Measurements from ENCODE around the gene SLC25A12. TPM values are rescaled to one million over a fixed set of nuclear protein-coding genes. Genes with fewer than 3 reads are reported as not detected.

SLC25A12 gene
- total RNA-seq, 1 experiment from 2014 or later, result 5.3 TPM

- no peak overlapping the region for H3K4me3 ChIP-seq (ENCODE audit: low read depth, low read length)
- CTCF ChIA-PET, result no interaction called here
- Mint-ChIP-seq H3K4me3 (ENCODE audit: unreplicated experiment) (no peak overlapping the region), H3K27me3 (ENCODE audit: insufficient read depth, unreplicated experiment) (no peaks in the 10 kb centered on the region), H3K27ac (ENCODE audit: unreplicated experiment) (no peak overlapping the region), H3K9me3 (ENCODE audit: unreplicated experiment) (no peaks in the 10 kb centered on the region), H3K36me3 (ENCODE audit: insufficient read depth, unreplicated experiment) (peaks cover 23% of the 10 kb centered on the region), H3K4me1 (ENCODE audit: low read depth, unreplicated experiment) (no peaks in the 10 kb centered on the region)
- no peaks in the 10 kb centered on the region for H3K9me3 ChIP-seq
- DNase-seq, result no peak
- TF ChIP-seq, protein P1, sequence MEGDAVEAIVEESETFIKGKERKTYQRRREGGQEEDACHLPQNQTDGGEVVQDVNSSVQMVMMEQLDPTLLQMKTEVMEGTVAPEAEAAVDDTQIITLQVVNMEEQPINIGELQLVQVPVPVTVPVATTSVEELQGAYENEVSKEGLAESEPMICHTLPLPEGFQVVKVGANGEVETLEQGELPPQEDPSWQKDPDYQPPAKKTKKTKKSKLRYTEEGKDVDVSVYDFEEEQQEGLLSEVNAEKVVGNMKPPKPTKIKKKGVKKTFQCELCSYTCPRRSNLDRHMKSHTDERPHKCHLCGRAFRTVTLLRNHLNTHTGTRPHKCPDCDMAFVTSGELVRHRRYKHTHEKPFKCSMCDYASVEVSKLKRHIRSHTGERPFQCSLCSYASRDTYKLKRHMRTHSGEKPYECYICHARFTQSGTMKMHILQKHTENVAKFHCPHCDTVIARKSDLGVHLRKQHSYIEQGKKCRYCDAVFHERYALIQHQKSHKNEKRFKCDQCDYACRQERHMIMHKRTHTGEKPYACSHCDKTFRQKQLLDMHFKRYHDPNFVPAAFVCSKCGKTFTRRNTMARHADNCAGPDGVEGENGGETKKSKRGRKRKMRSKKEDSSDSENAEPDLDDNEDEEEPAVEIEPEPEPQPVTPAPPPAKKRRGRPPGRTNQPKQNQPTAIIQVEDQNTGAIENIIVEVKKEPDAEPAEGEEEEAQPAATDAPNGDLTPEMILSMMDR (IDR thresholded peaks at IDR 0.05; ENCODE audit: insufficient read depth in 1 of 2, low read depth in 1 of 2, low read length in 1 of 2, severe bottlenecking in 1 of 2, unreplicated experiment in 1 of 2), result no peak
- H3K27me3 ChIP-seq (replicated peaks; ENCODE audit: control insufficient read depth, insufficient read depth, low read length), result no peaks in the 10 kb centered on the region
- no TSS peak for BruUV-seq (replicated peaks)
- H3K4me1 ChIP-seq, result no peaks in the 10 kb centered on the region
- POLR2A ChIA-PET, result no interaction called here
- H3K36me3 ChIP-seq (ENCODE audit: control insufficient read depth, insufficient read depth, low read length), result no peaks in the 10 kb centered on the region; the same call in none of the 2 replicates
- intact Hi-C loops (cut with micrococcal nuclease; ENCODE audit: unreplicated experiment), result no loop called here
These were observed 151.3 kb downstream of the SLC25A12 start for GRCh38 chr2:171742760-171743159.

- no peaks in the 10 kb centered on the region for H3K27me3 ChIP-seq (replicated peaks; ENCODE audit: control insufficient read depth, insufficient read depth, low read length)
- TF ChIP-seq, protein P1 (IDR thresholded peaks at IDR 0.05; ENCODE audit: insufficient read depth in 1 of 2, low read depth in 1 of 2, low read length in 1 of 2, severe bottlenecking in 1 of 2, unreplicated experiment in 1 of 2), result no peak
- no peak overlapping the region for H3K4me3 Mint-ChIP-seq (ENCODE audit: unreplicated experiment)
- H3K4me1 ChIP-seq, result no peaks in the 10 kb centered on the region
- no peaks in the 10 kb centered on the region for H3K9me3 ChIP-seq
- no peak for DNase-seq
- H3K4me3 ChIP-seq (ENCODE audit: low read depth, low read length), result no peak overlapping the region
- H3K9me3 Mint-ChIP-seq (ENCODE audit: unreplicated experiment), result no peaks in the 10 kb centered on the region
- H3K4me1 Mint-ChIP-seq (ENCODE audit: low read depth, unreplicated experiment), result no peaks in the 10 kb centered on the region
- no peak overlapping the region for H3K27ac Mint-ChIP-seq (ENCODE audit: unreplicated experiment)
- ChIA-PET POLR2A (no interaction called here), CTCF (no interaction called here)
- no peaks in the 10 kb centered on the region for H3K27me3 Mint-ChIP-seq (ENCODE audit: insufficient read depth, unreplicated experiment)
- intact Hi-C loops (cut with micrococcal nuclease; ENCODE audit: unreplicated experiment), result no loop called here
- peaks cover 30% of the 10 kb centered on the region for H3K36me3 Mint-ChIP-seq (ENCODE audit: insufficient read depth, unreplicated experiment)
- no peaks in the 10 kb centered on the region; the same call in 1 of the 2 replicates for H3K36me3 ChIP-seq (ENCODE audit: control insufficient read depth, insufficient read depth, low read length)
- no TSS peak for BruUV-seq (replicated peaks)
These were observed 152.9 kb downstream of the SLC25A12 start for GRCh38 chr2:171741189-171741588.

GRCh38 chr2:171735991-171736710 lies 157.9 kb downstream of the SLC25A12 start:
- BruUV-seq (replicated peaks), result no TSS peak
- H3K27ac Mint-ChIP-seq (ENCODE audit: unreplicated experiment), result no peak overlapping the region
- intact Hi-C loops (cut with micrococcal nuclease; ENCODE audit: unreplicated experiment), result no loop called here
- CTCF ChIA-PET, result no interaction called here
- H3K4me3 Mint-ChIP-seq (ENCODE audit: unreplicated experiment), result no peak overlapping the region
- Histone ChIP-seq H3K4me3 (ENCODE audit: low read depth, low read length) (no peak overlapping the region), H3K36me3 (ENCODE audit: control insufficient read depth, insufficient read depth, low read length) (peaks cover 2% of the 10 kb centered on the region; the same call in 1 of the 2 replicates), H3K27me3 (replicated peaks; ENCODE audit: control insufficient read depth, insufficient read depth, low read length) (no peaks in the 10 kb centered on the region), H3K4me1 (no peaks in the 10 kb centered on the region), H3K9me3 (no peaks in the 10 kb centered on the region)
- no peaks in the 10 kb centered on the region for H3K9me3 Mint-ChIP-seq (ENCODE audit: unreplicated experiment)
- POLR2A ChIA-PET, result no interaction called here
- H3K27me3 Mint-ChIP-seq (ENCODE audit: insufficient read depth, unreplicated experiment), result no peaks in the 10 kb centered on the region
- peaks cover 38% of the 10 kb centered on the region for H3K36me3 Mint-ChIP-seq (ENCODE audit: insufficient read depth, unreplicated experiment)
- TF ChIP-seq, protein P1 (IDR thresholded peaks at IDR 0.05; ENCODE audit: insufficient read depth in 1 of 2, low read depth in 1 of 2, low read length in 1 of 2, severe bottlenecking in 1 of 2, unreplicated experiment in 1 of 2), result no peak
- no peaks in the 10 kb centered on the region for H3K4me1 Mint-ChIP-seq (ENCODE audit: low read depth, unreplicated experiment)
- no peak for DNase-seq

Other genes with a start within 250 kb of the SLC25A12 start
- gene DYNC1I2, start 206.8 kb downstream of the SLC25A12 start, total RNA-seq (2022), result 62.9 and 69.6 TPM in 2 replicates
- 72.0 and 74.3 TPM in 2 replicates for gene HAT1, start 28.2 kb upstream of the SLC25A12 start, total RNA-seq (2022)
- 8.5 and 10.4 TPM in 2 replicates for gene METAP1D, start 105.7 kb upstream of the SLC25A12 start, total RNA-seq (2022)
- gene DLX1, start 191.3 kb upstream of the SLC25A12 start, total RNA-seq (2022), result 1.2 TPM in 2 replicates
- gene DLX2, start 208.7 kb upstream of the SLC25A12 start, total RNA-seq (2022), result 0.79 and 0.82 TPM in 2 replicates